ENCODE results near the gene FGD5.

The FGD5 gene

DNA sequence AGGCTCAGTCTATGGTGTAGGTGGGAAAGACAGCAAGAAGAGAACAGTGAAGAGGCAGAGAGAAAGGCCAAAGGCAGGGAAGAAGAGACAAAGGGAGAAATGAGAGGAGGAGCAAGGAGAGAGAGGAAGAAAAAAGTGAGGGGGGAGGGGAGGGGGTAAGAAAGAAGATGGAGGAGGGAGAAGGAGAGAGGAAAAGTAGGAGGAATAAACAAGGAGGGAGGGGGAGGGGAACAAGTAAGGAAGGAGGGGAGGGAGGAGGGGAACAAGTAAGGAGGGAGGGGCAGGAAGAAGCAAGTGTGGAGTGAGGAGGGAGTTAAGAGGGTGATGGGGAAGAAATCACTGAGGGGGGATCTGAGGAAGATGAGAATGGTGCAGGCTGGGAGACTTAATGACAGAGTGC is 45.5 kb upstream of the FGD5 start:
- Histone ChIP-seq H3K27me3 (replicated peaks in 2 of 5; ENCODE audit: control insufficient read depth in 4 of 5, insufficient read depth in 5 of 5, low read length in 4 of 5) (no peaks in the 10 kb centered on the region), H3K4me1 (ENCODE audit: control extremely low read depth in 1 of 4, control insufficient read depth in 4 of 4, insufficient read depth in 4 of 4, low read length in 3 of 4) (peaks cover 0 to 11% (median 2%) of the 10 kb centered on the region in 4 experiments), H3K36me3 (ENCODE audit: control insufficient read depth in 4 of 4, insufficient read depth in 4 of 4, low read length in 3 of 4) (no peaks in the 10 kb centered on the region), H3K27ac (ENCODE audit: insufficient read depth in 1 of 2, low read depth in 1 of 2, low read length in 2 of 2, poor library complexity in 1 of 2, severe bottlenecking in 2 of 2) (no peak overlapping the region), H3K9me3 (ENCODE audit: control extremely low read depth in 1 of 5, control insufficient read depth in 4 of 5, insufficient read depth in 2 of 5, low read depth in 1 of 5, low read length in 4 of 5) (no peaks in the 10 kb centered on the region), H3K4me3 (ENCODE audit: control insufficient read depth in 1 of 7, extremely low read depth in 1 of 7, insufficient read depth in 4 of 7, low read depth in 2 of 7, low read length in 6 of 7) (no peak overlapping the region)
- DNase-seq = no peak
- ChIA-PET POLR2A (no interaction called here), CTCF (interaction anchor here (1.0 to 12.5 kb wide), 6 partner anchors 7 to 138 kb away, joined by 3 to 276 read pairs (median 4); partner anchors contain the start of gene C3orf20)

- no peaks in the 10 kb centered on the region for H3K9me3 ChIP-seq (ENCODE audit: control extremely low read depth in 1 of 5, control insufficient read depth in 4 of 5, insufficient read depth in 2 of 5, low read depth in 1 of 5, low read length in 4 of 5)
- no peaks in the 10 kb centered on the region for H3K36me3 ChIP-seq (ENCODE audit: control insufficient read depth in 4 of 4, insufficient read depth in 4 of 4, low read length in 3 of 4)
- DNase-seq = no peak
- ChIA-PET CTCF (interaction anchor here (1.0 to 12.5 kb wide), 4 partner anchors 13 to 138 kb away, joined by 3 to 276 read pairs (median 4); partner anchors contain the start of gene C3orf20), POLR2A (no interaction called here)
- no peak overlapping the region for H3K27ac ChIP-seq (ENCODE audit: insufficient read depth in 1 of 2, low read depth in 1 of 2, low read length in 2 of 2, poor library complexity in 1 of 2, severe bottlenecking in 2 of 2)
- H3K4me1 ChIP-seq (ENCODE audit: control extremely low read depth in 1 of 4, control insufficient read depth in 4 of 4, insufficient read depth in 4 of 4, low read length in 3 of 4) = peaks cover 0 to 11% (median 2%) of the 10 kb centered on the region in 4 experiments
- no peaks in the 10 kb centered on the region for H3K27me3 ChIP-seq (replicated peaks in 2 of 5; ENCODE audit: control insufficient read depth in 4 of 5, insufficient read depth in 5 of 5, low read length in 4 of 5)
- H3K4me3 ChIP-seq (ENCODE audit: control insufficient read depth in 1 of 7, extremely low read depth in 1 of 7, insufficient read depth in 4 of 7, low read depth in 2 of 7, low read length in 6 of 7) = no peak overlapping the region
- 96% methylated on average over 5 of the region's 6 CpGs for WGBS (ENCODE audit: insufficient coverage)
Measured at GRCh38 chr3:14773691-14774128, 45.1 kb upstream of the FGD5 start.

DNA sequence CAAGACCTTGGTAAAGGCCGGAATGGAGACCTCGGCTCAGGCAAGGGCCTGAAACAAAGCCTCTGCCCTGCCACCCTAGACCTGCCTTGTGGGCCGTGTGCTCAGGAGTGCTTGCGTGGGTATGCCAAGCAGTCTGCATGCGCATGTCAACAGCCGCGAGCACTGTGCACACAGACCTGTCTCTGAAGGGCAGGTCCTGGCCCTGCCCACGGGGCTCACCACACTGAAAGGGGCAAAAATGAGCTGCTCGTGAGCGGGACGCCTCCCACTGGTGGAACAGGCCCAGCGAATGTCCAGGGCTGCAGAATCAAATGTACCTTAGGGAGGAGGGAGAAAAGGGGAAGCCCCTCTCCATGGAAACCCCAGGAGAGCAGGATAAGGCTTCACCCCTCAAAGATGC is 44.3 kb upstream of the FGD5 start:
- no peak for DNase-seq
- no peaks in the 10 kb centered on the region for H3K27me3 ChIP-seq (replicated peaks in 2 of 5; ENCODE audit: control insufficient read depth in 4 of 5, insufficient read depth in 5 of 5, low read length in 4 of 5)
- ChIA-PET CTCF (interaction anchor here (0.7 to 12.5 kb wide), 5 partner anchors 9 to 139 kb away, joined by 3 to 276 read pairs (median 4); partner anchors contain the start of gene C3orf20), POLR2A (no interaction called here)
- peaks cover 0 to 11% (median 2%) of the 10 kb centered on the region in 4 experiments for H3K4me1 ChIP-seq (ENCODE audit: control extremely low read depth in 1 of 4, control insufficient read depth in 4 of 4, insufficient read depth in 4 of 4, low read length in 3 of 4)
- H3K9me3 ChIP-seq (ENCODE audit: control extremely low read depth in 1 of 5, control insufficient read depth in 4 of 5, insufficient read depth in 2 of 5, low read depth in 1 of 5, low read length in 4 of 5) = peaks cover 0 to 2% (median 0%) of the 10 kb centered on the region in 5 experiments
- WGBS (ENCODE audit: insufficient coverage) = 96% methylated on average over 12 of the region's 12 CpGs
- no peak overlapping the region for H3K4me3 ChIP-seq (ENCODE audit: control insufficient read depth in 1 of 7, extremely low read depth in 1 of 7, insufficient read depth in 4 of 7, low read depth in 2 of 7, low read length in 6 of 7)
- no peaks in the 10 kb centered on the region for H3K36me3 ChIP-seq (ENCODE audit: control insufficient read depth in 4 of 4, insufficient read depth in 4 of 4, low read length in 3 of 4)
- H3K27ac ChIP-seq (ENCODE audit: insufficient read depth in 1 of 2, low read depth in 1 of 2, low read length in 2 of 2, poor library complexity in 1 of 2, severe bottlenecking in 2 of 2) = no peak overlapping the region

DNA sequence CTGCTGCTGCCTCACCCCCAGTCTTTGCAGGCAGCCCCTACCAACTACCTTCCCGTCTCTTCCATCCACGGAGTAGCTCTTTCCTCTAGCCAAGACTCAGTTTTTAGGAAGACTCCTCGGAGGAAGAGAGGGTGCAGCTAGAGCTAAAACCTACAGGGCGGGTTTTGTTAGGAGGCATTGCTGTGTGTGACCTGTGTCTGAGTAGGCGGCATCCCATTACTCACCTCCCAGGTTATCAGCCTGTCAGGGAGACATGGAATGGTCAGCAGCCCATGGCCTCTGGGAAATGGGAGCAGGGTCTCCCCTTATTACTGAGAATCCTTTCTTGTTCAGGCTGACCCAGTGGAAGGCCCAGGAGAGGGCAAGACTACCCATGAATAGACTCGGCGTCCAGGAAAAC is 43.8 kb upstream of the FGD5 start:
- Histone ChIP-seq H3K9me3 (ENCODE audit: control extremely low read depth in 1 of 5, control insufficient read depth in 4 of 5, insufficient read depth in 2 of 5, low read depth in 1 of 5, low read length in 4 of 5) (peaks cover 0 to 2% (median 0%) of the 10 kb centered on the region in 5 experiments), H3K27ac (ENCODE audit: insufficient read depth in 1 of 2, low read depth in 1 of 2, low read length in 2 of 2, poor library complexity in 1 of 2, severe bottlenecking in 2 of 2) (no peak overlapping the region), H3K4me3 (ENCODE audit: control insufficient read depth in 1 of 7, extremely low read depth in 1 of 7, insufficient read depth in 4 of 7, low read depth in 2 of 7, low read length in 6 of 7) (no peak overlapping the region), H3K27me3 (replicated peaks in 2 of 5; ENCODE audit: control insufficient read depth in 4 of 5, insufficient read depth in 5 of 5, low read length in 4 of 5) (no peaks in the 10 kb centered on the region), H3K36me3 (ENCODE audit: control insufficient read depth in 4 of 4, insufficient read depth in 4 of 4, low read length in 3 of 4) (no peaks in the 10 kb centered on the region), H3K4me1 (ENCODE audit: control extremely low read depth in 1 of 4, control insufficient read depth in 4 of 4, insufficient read depth in 4 of 4, low read length in 3 of 4) (peaks cover 0 to 11% (median 2%) of the 10 kb centered on the region in 4 experiments)
- CTCF ChIA-PET = interaction anchor here (0.7 to 12.5 kb wide), 3 partner anchors 9 to 140 kb away, joined by 3 to 276 read pairs (median 5); partner anchors contain the start of gene C3orf20
- WGBS (ENCODE audit: insufficient coverage) = 96% methylated on average over 4 of the region's 7 CpGs
- POLR2A ChIA-PET = no interaction called here
- no peak for DNase-seq

DNA sequence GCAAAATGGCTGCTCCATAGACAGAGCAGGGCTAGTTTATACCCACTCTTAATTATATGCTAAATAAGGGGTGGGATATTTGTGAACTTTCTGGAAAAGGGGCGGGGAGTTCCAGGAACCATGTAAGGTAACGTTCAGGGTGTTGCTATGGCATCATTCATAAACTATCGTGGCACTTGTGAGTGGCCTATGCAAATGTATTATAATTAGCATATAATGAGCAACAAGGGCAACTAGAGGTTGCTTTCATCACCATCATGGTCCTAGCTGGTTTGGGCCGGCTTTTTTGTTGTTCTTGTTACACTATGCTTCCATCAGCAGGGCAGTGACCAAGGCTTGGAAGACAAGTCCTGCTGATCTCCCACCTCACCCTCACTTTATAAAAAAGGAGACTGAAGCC is 43.2 kb upstream of the FGD5 start:
- H3K4me1 ChIP-seq (ENCODE audit: control extremely low read depth in 1 of 4, control insufficient read depth in 4 of 4, insufficient read depth in 4 of 4, low read length in 3 of 4) = peaks cover 0 to 11% (median 2%) of the 10 kb centered on the region in 4 experiments
- no peak for DNase-seq
- CTCF ChIA-PET = interaction anchor here (1.9 to 12.5 kb wide), 2 partner anchors 102 to 140 kb away, joined by 5 to 276 read pairs; partner anchors contain the start of gene C3orf20
- 100% methylated on average over 1 of the region's 4 CpGs for WGBS (ENCODE audit: insufficient coverage)
- no peak overlapping the region for H3K27ac ChIP-seq (ENCODE audit: insufficient read depth in 1 of 2, low read depth in 1 of 2, low read length in 2 of 2, poor library complexity in 1 of 2, severe bottlenecking in 2 of 2)
- H3K27me3 ChIP-seq (replicated peaks in 2 of 5; ENCODE audit: control insufficient read depth in 4 of 5, insufficient read depth in 5 of 5, low read length in 4 of 5) = no peaks in the 10 kb centered on the region
- no peak overlapping the region for H3K4me3 ChIP-seq (ENCODE audit: control insufficient read depth in 1 of 7, extremely low read depth in 1 of 7, insufficient read depth in 4 of 7, low read depth in 2 of 7, low read length in 6 of 7)
- peaks cover 0 to 2% (median 0%) of the 10 kb centered on the region in 5 experiments for H3K9me3 ChIP-seq (ENCODE audit: control extremely low read depth in 1 of 5, control insufficient read depth in 4 of 5, insufficient read depth in 2 of 5, low read depth in 1 of 5, low read length in 4 of 5)
- POLR2A ChIA-PET = no interaction called here
- H3K36me3 ChIP-seq (ENCODE audit: control insufficient read depth in 4 of 4, insufficient read depth in 4 of 4, low read length in 3 of 4) = no peaks in the 10 kb centered on the region

DNA sequence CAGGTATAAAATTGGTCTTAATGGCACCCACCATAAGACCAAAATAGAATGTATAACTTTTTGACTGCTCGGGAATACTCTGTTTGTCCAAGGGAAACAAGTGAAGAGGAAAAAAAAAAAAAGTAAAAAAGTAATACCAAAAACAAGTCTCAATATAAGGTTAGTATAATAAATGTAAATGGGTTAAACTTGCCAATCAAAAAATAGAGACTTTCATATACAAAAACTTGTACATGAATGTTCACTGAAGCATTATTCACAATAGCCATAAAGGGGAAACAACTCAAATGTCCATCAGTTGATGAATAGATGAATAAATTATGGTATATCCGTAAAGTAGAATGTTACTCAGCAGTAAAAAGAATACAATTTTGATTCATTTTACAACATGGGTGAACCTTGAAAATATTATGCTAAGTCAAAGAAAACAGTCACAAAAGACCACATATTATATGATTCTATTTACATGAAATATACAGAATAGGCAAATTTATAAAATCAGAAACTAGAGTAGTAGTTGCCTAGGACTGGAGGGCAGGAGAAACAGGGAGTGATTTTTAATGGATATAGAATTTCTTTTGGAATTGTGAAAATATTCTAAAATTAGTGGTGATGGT is 39.6 kb upstream of the FGD5 start:
- peaks cover 0 to 2% (median 0%) of the 10 kb centered on the region in 5 experiments for H3K9me3 ChIP-seq (ENCODE audit: control extremely low read depth in 1 of 5, control insufficient read depth in 4 of 5, insufficient read depth in 2 of 5, low read depth in 1 of 5, low read length in 4 of 5)
- DNase-seq = no peak
- no peak overlapping the region for H3K27ac ChIP-seq (ENCODE audit: insufficient read depth in 1 of 2, low read depth in 1 of 2, low read length in 2 of 2, poor library complexity in 1 of 2, severe bottlenecking in 2 of 2)
- POLR2A ChIA-PET = interaction anchor here (0.6 kb wide), 1 partner anchor 110 kb away, joined by 3 read pairs; no protein-coding TSS in a partner anchor
- H3K4me3 ChIP-seq (ENCODE audit: control insufficient read depth in 1 of 7, extremely low read depth in 1 of 7, insufficient read depth in 4 of 7, low read depth in 2 of 7, low read length in 6 of 7) = no peak overlapping the region
- WGBS (ENCODE audit: insufficient coverage) = no CpG with 5 or more reads among the region's 2 CpGs
- H3K27me3 ChIP-seq (replicated peaks in 2 of 5; ENCODE audit: control insufficient read depth in 4 of 5, insufficient read depth in 5 of 5, low read length in 4 of 5) = no peaks in the 10 kb centered on the region
- no peaks in the 10 kb centered on the region for H3K4me1 ChIP-seq (ENCODE audit: control extremely low read depth in 1 of 4, control insufficient read depth in 4 of 4, insufficient read depth in 4 of 4, low read length in 3 of 4)
- CTCF ChIA-PET = interaction anchor here (1.0 to 17.8 kb wide), 8 partner anchors 9 to 147 kb away, joined by 3 to 337 read pairs (median 6); partner anchors contain the start of gene C3orf20
- H3K36me3 ChIP-seq (ENCODE audit: control insufficient read depth in 4 of 4, insufficient read depth in 4 of 4, low read length in 3 of 4) = no peaks in the 10 kb centered on the region

GRCh38 chr3:14780927-14781507 is 37.7 kb upstream of the FGD5 start:
- POLR2A ChIA-PET = interaction anchor here (0.5 to 2.0 kb wide), 2 partner anchors 107 to 426 kb away, joined by 4 to 7 read pairs; no protein-coding TSS in a partner anchor
- CTCF ChIA-PET = interaction anchor here (0.7 to 17.8 kb wide), 30 partner anchors 8 to 153 kb away, joined by 3 to 337 read pairs (median 4); partner anchors contain the start of genes C3orf20 and CCDC174
- no peaks in the 10 kb centered on the region for H3K27me3 ChIP-seq (replicated peaks in 2 of 5; ENCODE audit: control insufficient read depth in 4 of 5, insufficient read depth in 5 of 5, low read length in 4 of 5)
- no peaks in the 10 kb centered on the region for H3K36me3 ChIP-seq (ENCODE audit: control insufficient read depth in 4 of 4, insufficient read depth in 4 of 4, low read length in 3 of 4)
- H3K27ac ChIP-seq (ENCODE audit: insufficient read depth in 1 of 2, low read depth in 1 of 2, low read length in 2 of 2, poor library complexity in 1 of 2, severe bottlenecking in 2 of 2) = no peak overlapping the region
- H3K9me3 ChIP-seq (ENCODE audit: control extremely low read depth in 1 of 5, control insufficient read depth in 4 of 5, insufficient read depth in 2 of 5, low read depth in 1 of 5, low read length in 4 of 5) = peaks cover 0 to 2% (median 0%) of the 10 kb centered on the region in 5 experiments
- whole genome bisulfite sequencing (ENCODE audit: insufficient coverage) = 45% methylated on average over 10 of the region's 12 CpGs
- H3K4me3 ChIP-seq (ENCODE audit: control insufficient read depth in 1 of 7, extremely low read depth in 1 of 7, insufficient read depth in 4 of 7, low read depth in 2 of 7, low read length in 6 of 7) = no peak overlapping the region
- DNase-seq = peak; percentile 80 to 85 (median 84)
- H3K4me1 ChIP-seq (ENCODE audit: control extremely low read depth in 1 of 4, control insufficient read depth in 4 of 4, insufficient read depth in 4 of 4, low read length in 3 of 4) = no peaks in the 10 kb centered on the region

Measured in common myeloid progenitor, CD34-positive (primary cell).